NCI-H1105 (cell line): ENCODE data around the gene KCNIP4.
A peak's percentile ranks its signal among the peaks of the same experiment; 100 is the strongest.

Experiments used
- DNase-seq: peaks from one replicate; lab custom pipeline; 2025; lab: John Stamatoyannopoulos, UW

The KCNIP4 gene

GRCh38 chr4:21848021-21848420 lies 100.6 kb downstream of the KCNIP4 start:
- DNase-seq = peak; percentile 5

GRCh38 chr4:21845663-21846062 lies 102.9 kb downstream of the KCNIP4 start:
- DNase-seq = no peak

- no peak for DNase-seq
Measured at GRCh38 chr4:21835712-21836111, 112.9 kb downstream of the KCNIP4 start.

GRCh38 chr4:21830272-21830671 lies 118.3 kb downstream of the KCNIP4 start:
- DNase-seq = no peak

GRCh38 chr4:21827575-21827974 lies 121.0 kb downstream of the KCNIP4 start:
- DNase-seq = no peak

GRCh38 chr4:21826071-21826470 lies 122.5 kb downstream of the KCNIP4 start:
- DNase-seq = no peak

GRCh38 chr4:21819086-21819485 lies 129.5 kb downstream of the KCNIP4 start:
- no peak for DNase-seq

GRCh38 chr4:21815651-21816377 lies 132.8 kb downstream of the KCNIP4 start:
- DNase-seq = no peak

- no peak for DNase-seq
Measured at GRCh38 chr4:21811565-21811964, 137.0 kb downstream of the KCNIP4 start.

GRCh38 chr4:21806991-21807390 lies 141.6 kb downstream of the KCNIP4 start:
- no peak for DNase-seq

GRCh38 chr4:21802406-21802805 lies 146.2 kb downstream of the KCNIP4 start:
- DNase-seq = no peak

- DNase-seq = no peak
Measured at GRCh38 chr4:21801661-21802385, 146.7 kb downstream of the KCNIP4 start.

GRCh38 chr4:21795091-21795490 lies 153.5 kb downstream of the KCNIP4 start:
- no peak for DNase-seq

- no peak for DNase-seq
Measured at GRCh38 chr4:21792736-21793135, 155.8 kb downstream of the KCNIP4 start.

- DNase-seq = no peak
Measured at GRCh38 chr4:21790438-21791029, 158.0 kb downstream of the KCNIP4 start.

GRCh38 chr4:21780148-21780547 lies 168.4 kb downstream of the KCNIP4 start:
- no peak for DNase-seq

- DNase-seq = no peak
Measured at GRCh38 chr4:21778702-21779101, 169.9 kb downstream of the KCNIP4 start.

GRCh38 chr4:21775703-21776102 lies 172.9 kb downstream of the KCNIP4 start:
- no peak for DNase-seq

GRCh38 chr4:21769404-21770147 lies 179.0 kb downstream of the KCNIP4 start:
- no peak for DNase-seq

- DNase-seq = peak; percentile 28
Measured at GRCh38 chr4:21768349-21769310, 179.9 kb downstream of the KCNIP4 start.

GRCh38 chr4:21765810-21766407 lies 182.7 kb downstream of the KCNIP4 start:
- peak; percentile 32 for DNase-seq
